HG02642 (cell line): ENCODE data around the gene CBLC.

ENCODE experiments used
- ATAC-seq: cut with Tn5 transposase; IDR thresholded peaks from one replicate; pipeline ENCODE4 v1.9.1; 2021; ENCODE audit warnings: mild to moderate bottlenecking; ENCODE audit not compliant: unreplicated experiment, poor library complexity

The CBLC gene

DNA sequence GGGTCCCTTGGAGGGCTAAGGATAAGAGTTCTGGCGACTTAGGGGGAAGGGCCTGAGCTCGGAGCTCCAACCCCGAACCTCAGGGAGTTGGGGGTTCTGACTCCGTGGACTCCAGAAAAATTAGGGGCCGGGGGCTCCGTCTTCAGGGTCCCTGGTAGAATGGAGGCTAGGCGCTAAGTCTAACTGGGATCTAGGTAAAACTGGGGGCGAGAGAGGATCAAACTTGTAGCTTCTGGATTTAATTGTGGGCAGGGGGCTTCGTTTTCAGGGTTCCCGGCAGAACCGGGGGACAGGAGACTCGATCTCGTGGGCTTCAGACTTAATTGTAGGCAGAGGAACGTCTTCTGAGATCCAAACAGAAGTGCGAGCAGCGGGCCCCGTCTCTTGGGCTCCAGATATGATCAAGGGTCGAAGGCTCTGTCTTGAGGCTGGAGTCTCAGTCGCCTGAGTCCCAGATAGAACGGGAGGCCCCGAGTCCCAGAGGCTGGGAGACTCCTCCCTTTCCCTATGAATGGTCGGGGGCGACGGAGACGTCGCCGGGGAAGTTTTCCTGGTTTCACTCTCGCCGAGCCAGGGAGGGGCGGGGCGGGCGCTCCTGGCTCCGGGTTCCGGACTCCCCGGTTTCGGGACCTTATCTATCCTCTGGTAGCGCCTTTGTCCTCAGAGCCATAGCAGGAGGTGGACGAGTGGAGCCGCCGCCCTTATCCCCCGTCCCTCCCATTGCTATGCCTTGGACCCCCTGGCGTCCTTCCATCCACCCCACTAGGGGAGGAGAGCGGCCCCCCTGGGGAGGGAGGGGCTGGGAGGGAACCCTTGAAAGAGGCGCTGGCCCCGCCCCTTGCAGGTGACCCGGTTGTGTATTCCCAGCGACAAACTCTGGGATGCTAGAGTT is 69.7 kb downstream of the CBLC start:
- ATAC-seq, result no peak

DNA sequence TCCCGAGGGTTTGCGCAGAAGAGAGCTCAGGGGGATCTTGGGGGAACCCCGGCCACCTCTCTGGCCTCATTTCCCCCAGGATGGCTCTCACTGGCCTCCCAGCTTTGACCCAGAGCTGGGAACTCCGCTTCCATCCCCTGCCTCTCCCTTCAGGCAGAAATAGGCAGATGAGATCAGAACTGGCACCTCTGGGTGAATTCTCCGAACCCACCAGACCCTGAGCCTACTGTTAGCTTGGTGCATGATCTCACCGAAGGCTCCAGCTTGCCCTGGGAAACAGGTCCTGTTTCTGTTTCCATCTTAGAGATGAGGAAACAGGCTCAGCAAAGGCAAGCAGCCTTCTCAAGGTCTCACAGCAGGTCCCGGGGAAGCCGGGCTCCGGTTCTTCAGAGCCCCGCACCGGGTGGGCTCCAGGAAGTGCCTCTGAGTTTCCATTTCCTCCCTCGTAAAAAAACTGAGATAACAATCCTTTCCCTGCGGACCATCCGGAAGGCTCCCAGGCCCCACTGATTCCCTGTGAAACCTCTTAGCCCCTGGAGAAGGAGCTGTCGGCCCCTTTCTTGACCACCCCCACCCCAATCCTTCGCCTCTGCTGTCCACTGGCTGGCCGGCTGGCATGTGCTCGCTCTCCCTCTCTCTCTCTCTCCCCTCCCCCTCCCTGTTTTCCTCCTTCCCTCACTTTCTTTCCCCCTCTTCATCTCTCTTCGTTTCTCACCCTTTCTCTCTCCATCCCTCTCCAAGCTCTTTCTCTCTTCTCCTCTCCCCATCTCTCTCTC is 70.5 kb downstream of the CBLC start:
- ATAC-seq, result no peak

DNA sequence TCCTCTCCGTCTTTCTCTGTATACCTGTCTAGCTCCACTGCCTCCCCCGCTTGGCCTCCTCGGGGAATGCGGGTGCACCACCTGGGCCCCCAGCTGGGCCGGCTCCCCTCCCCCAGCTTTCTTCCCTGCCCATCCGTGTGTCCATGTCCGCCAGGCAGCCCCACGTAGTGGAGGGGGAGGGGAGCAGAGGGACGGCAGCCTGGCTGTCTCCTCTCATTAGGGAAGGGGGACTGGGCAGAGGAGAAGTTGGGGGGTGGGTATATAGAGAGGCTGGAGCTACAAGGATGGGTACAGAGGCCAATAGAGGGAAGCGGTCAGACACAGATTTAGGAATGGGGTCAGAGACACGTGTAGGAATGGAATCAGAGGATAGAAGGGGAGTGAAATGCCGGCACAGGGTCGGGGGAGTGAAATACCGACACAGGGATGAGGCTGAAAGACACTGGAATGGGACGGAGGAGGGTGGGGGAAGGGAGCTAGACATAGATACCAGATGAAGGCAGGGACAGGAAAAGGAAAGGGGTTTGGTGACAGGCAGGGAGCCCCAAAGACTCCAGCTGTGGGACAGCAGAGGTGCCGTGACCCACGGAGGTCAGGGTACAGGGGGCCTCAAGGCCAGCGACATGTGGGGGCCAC is 71.2 kb downstream of the CBLC start:
- ATAC-seq, result no peak
